H9 (cell line): ENCODE measurements around the gene RASGRF2. TPM values are rescaled to one million over a fixed set of nuclear protein-coding genes. Genes with fewer than 3 reads are reported as not detected.

Source experiments
- DNase-seq: peaks from one replicate; pipeline ENCODE4 v3.0.0-alpha.2; 2017
- H2AFZ ChIP-seq: one replicate; pipeline ENCODE4 v1.6.1; 2013; ENCODE audit warnings: mild to moderate bottlenecking, low read length, control low read depth, moderate library complexity
- H2AK5ac ChIP-seq: 2 replicates; pipeline ENCODE4 v1.6.1; 2013; ENCODE audit warnings: low read length, control low read depth, mixed read lengths; ENCODE audit not compliant: insufficient read length
- H2BK120ac ChIP-seq: one replicate; pipeline ENCODE4 v1.6.1; 2013; ENCODE audit warnings: low read depth, mild to moderate bottlenecking, low read length, control low read depth, inconsistent platforms; ENCODE audit not compliant: poor library complexity, severe bottlenecking
- H2BK12ac ChIP-seq: 2 replicates; pipeline ENCODE4 v1.6.1; 2013; ENCODE audit warnings: low read length, control low read depth, mixed read lengths, low read depth; ENCODE audit not compliant: insufficient read length
- H2BK15ac ChIP-seq: 2 replicates; pipeline ENCODE4 v1.6.1; 2013; ENCODE audit warnings: low read depth, low read length, control low read depth
- H2BK20ac ChIP-seq: one replicate; pipeline ENCODE4 v1.6.1; 2013; ENCODE audit warnings: low read depth, mild to moderate bottlenecking, low read length, control low read depth, inconsistent platforms; ENCODE audit not compliant: poor library complexity, severe bottlenecking
- H2BK5ac ChIP-seq: 2 replicates; pipeline ENCODE4 v1.6.1; 2013; ENCODE audit warnings: low read length, control low read depth, mixed read lengths; ENCODE audit not compliant: insufficient read length
- H3K14ac ChIP-seq: 2 replicates; pipeline ENCODE4 v1.6.1; 2013; ENCODE audit warnings: low read length, control low read depth; ENCODE audit not compliant: insufficient read depth
- H3K18ac ChIP-seq: 2 replicates; pipeline ENCODE4 v1.6.1; 2013; ENCODE audit warnings: low read depth, mild to moderate bottlenecking, mixed read lengths, low read length, control low read depth; ENCODE audit not compliant: insufficient read length
- H3K23ac ChIP-seq: 2 replicates; pipeline ENCODE4 v1.6.1; 2013; ENCODE audit warnings: low read length, control low read depth, mixed read lengths, low read depth; ENCODE audit not compliant: insufficient read length
- H3K23me2 ChIP-seq: 2 replicates; pipeline ENCODE4 v1.6.1; 2013; ENCODE audit warnings: low read depth, mild to moderate bottlenecking, mixed read lengths, low read length, control low read depth; ENCODE audit not compliant: insufficient read length, poor library complexity, severe bottlenecking
- H3K27ac ChIP-seq: 2 replicates; pipeline ENCODE4 v1.5.1; 2013; ENCODE audit warnings: low read length, control low read depth, mixed read lengths, low read depth; ENCODE audit not compliant: insufficient read length
- H3K27me3 ChIP-seq: 2 replicates; pipeline ENCODE4 v1.6.1; 2013; ENCODE audit warnings: low read length, control low read depth, inconsistent platforms; ENCODE audit not compliant: insufficient read depth
- H3K4ac ChIP-seq: 2 replicates; pipeline ENCODE4 v1.6.1; 2013; ENCODE audit warnings: low read depth, mild to moderate bottlenecking, control low read depth, inconsistent platforms, low read length, moderate library complexity
- H3K4me1 ChIP-seq: 2 replicates; pipeline ENCODE4 v1.6.1; 2013; ENCODE audit warnings: low read length, control low read depth, inconsistent platforms; ENCODE audit not compliant: insufficient read depth
- H3K4me2 ChIP-seq: 2 replicates; pipeline ENCODE4 v1.6.1; 2013; ENCODE audit warnings: low read length, control low read depth, mixed read lengths; ENCODE audit not compliant: insufficient read length, insufficient read depth
- H3K56ac ChIP-seq: 2 replicates; pipeline ENCODE4 v1.6.1; 2013; ENCODE audit warnings: low read depth, mild to moderate bottlenecking, mixed read lengths, low read length, control low read depth; ENCODE audit not compliant: insufficient read length
- H3K79me1 ChIP-seq: 2 replicates; pipeline ENCODE4 v1.6.1; 2013; ENCODE audit warnings: low read depth, mild to moderate bottlenecking, moderate library complexity, low read length, control low read depth, inconsistent platforms; ENCODE audit not compliant: insufficient read depth, poor library complexity, severe bottlenecking
- H3K79me2 ChIP-seq: 2 replicates; pipeline ENCODE4 v1.6.1; 2013; ENCODE audit warnings: low read length, control low read depth, inconsistent platforms; ENCODE audit not compliant: insufficient read depth
- H3K9ac ChIP-seq: 2 replicates; pipeline ENCODE4 v1.6.1; 2013; ENCODE audit warnings: low read length, control low read depth, mixed read lengths; ENCODE audit not compliant: insufficient read length; ENCODE audit errors: extremely low read depth
- H3K9me3 ChIP-seq: one replicate; pipeline ENCODE4 v1.6.1; 2013; ENCODE audit warnings: low read depth, low read length, inconsistent platforms; ENCODE audit not compliant: control insufficient read depth
- H3T11ph ChIP-seq: one replicate; pipeline ENCODE4 v1.6.1; 2013; ENCODE audit warnings: mild to moderate bottlenecking, low read length, control low read depth, inconsistent platforms
- H4K20me1 ChIP-seq: one replicate; pipeline ENCODE4 v1.6.1; 2013; ENCODE audit not compliant: control insufficient read depth, insufficient read length, insufficient read depth
- H4K5ac ChIP-seq: 2 replicates; pipeline ENCODE4 v1.6.1; 2013; ENCODE audit warnings: low read depth, mild to moderate bottlenecking, mixed read lengths, low read length, control low read depth; ENCODE audit not compliant: insufficient read length
- H4K8ac ChIP-seq: replicated peaks from 2 replicates; pipeline ENCODE4 v1.6.1; 2013; ENCODE audit warnings: low read length, control low read depth, mixed read lengths, low read depth; ENCODE audit not compliant: insufficient read length
- H4K91ac ChIP-seq: 2 replicates; pipeline ENCODE4 v1.6.1; 2013; ENCODE audit warnings: low read depth, mild to moderate bottlenecking, moderate library complexity, mixed read lengths, low read length, control low read depth; ENCODE audit not compliant: insufficient read length
- H3K27ac Mint-ChIP-seq, 3 experiments: 2 replicates in 2 of 3; 3 replicates in 1 of 3; pipeline ENCODE4 v1.8.0; 2020 to 2021; ENCODE audit warnings: mixed read lengths in 3 of 3, mild to moderate bottlenecking in 1 of 3, moderate library complexity in 1 of 3
- H3K27me3 Mint-ChIP-seq: 2 replicates; pipeline ENCODE4 v1.8.0; 2021; ENCODE audit warnings: low read depth, mild to moderate bottlenecking, moderate library complexity, mixed read lengths
- H3K36me3 Mint-ChIP-seq, 3 experiments: 2 replicates in 2 of 3; 3 replicates in 1 of 3; pipeline ENCODE4 v1.8.0; 2020 to 2021; ENCODE audit warnings: low read depth in 3 of 3, mixed read lengths in 3 of 3; ENCODE audit not compliant: insufficient read depth in 1 of 3
- H3K4me1 Mint-ChIP-seq, 2 experiments: 2 replicates each; pipeline ENCODE4 v1.8.0; 2020; ENCODE audit warnings: mixed read lengths in 2 of 2
- H3K4me3 Mint-ChIP-seq, 2 experiments: 2 replicates in 1 of 2; 3 replicates in 1 of 2; pipeline ENCODE4 v1.8.0; 2020 to 2021; ENCODE audit warnings: mild to moderate bottlenecking in 2 of 2, mixed read lengths in 2 of 2, moderate library complexity in 1 of 2
- H3K9me3 Mint-ChIP-seq, 2 experiments: 2 replicates in 1 of 2; 3 replicates in 1 of 2; pipeline ENCODE4 v1.8.0; 2020; ENCODE audit warnings: mild to moderate bottlenecking in 2 of 2, mixed read lengths in 2 of 2, moderate library complexity in 1 of 2
- CTCF ChIP-seq: fragments of 200-600 bp; sonication (generic); conservative IDR thresholded peaks from 3 replicates; pipeline ENCODE4 v1.8.0; 2021; ENCODE audit warnings: antibody characterized with exemption, mild to moderate bottlenecking
- WGBS: extraction: QIAGEN DNeasy Blood & Tissue Kit; methylation state at CpG from one replicate; pipeline ENCODE4 v1.1.7; 2013; ENCODE audit warnings: missing lambda C conversion rate, low lambda C conversion rate, mixed read lengths; ENCODE audit not compliant: insufficient read length; ENCODE audit errors: extremely low coverage; 5-methylcytosine and 5-hydroxymethylcytosine counted together
- total RNA-seq: library from RNA; stranded (reverse); gene quantifications from 2 replicates; pipeline ENCODE4 v1.2.1, GENCODE V29; 2021

The RASGRF2 gene
- total RNA-seq, 1 experiment from 2014 or later = 13.5 TPM

GRCh38 chr5:80986382-80986781, 26.2 kb downstream of the RASGRF2 start:
- no peak for TF ChIP-seq CTCF
- Histone ChIP-seq H3K27me3 (no peaks in the 10 kb centered on the region), H2BK120ac (no peak overlapping the region), H2AFZ (no peak overlapping the region), H3K18ac (no peak overlapping the region), H3K9me3 (no peaks in the 10 kb centered on the region), H3K56ac (no peak overlapping the region), H3K4me2 (no peak overlapping the region), H4K91ac (peak overlapping the region; percentile 6), H3K79me2 (peaks cover 2% of the 10 kb centered on the region; the same call in 1 of the 2 replicates), H3K23me2 (no peaks in the 10 kb centered on the region), H3K9ac (no peak overlapping the region), H3T11ph (no peak overlapping the region), H3K4me1 (peaks cover 16% of the 10 kb centered on the region; the same call in 1 of the 2 replicates), H3K4ac (no peak overlapping the region), H4K8ac (no peak overlapping the region), H3K27ac (no peak overlapping the region), H3K14ac (no peak overlapping the region), H3K23ac (no peak overlapping the region), H2BK5ac (no peak overlapping the region), H2BK12ac (no peak overlapping the region), H3K79me1 (peaks cover 6% of the 10 kb centered on the region), H2BK15ac (no peak overlapping the region), H2AK5ac (no peak overlapping the region), H2BK20ac (no peak overlapping the region), H4K20me1 (no peaks in the 10 kb centered on the region), H4K5ac (no peak overlapping the region)
- peak overlapping the region in 1 of 3 experiments; percentile 9; a peak in 1 of 7 replicates for H3K27ac Mint-ChIP-seq
- H3K9me3 Mint-ChIP-seq = no peaks in the 10 kb centered on the region; a peak in 1 of 5 replicates
- WGBS = no CpG with 5 or more reads among the region's 3 CpGs
- no peaks in the 10 kb centered on the region for H3K36me3 Mint-ChIP-seq
- no peak for DNase-seq
- no peak overlapping the region for H3K4me3 Mint-ChIP-seq
- peaks cover 30 to 51% of the 10 kb centered on the region in 2 experiments for H3K4me1 Mint-ChIP-seq
- H3K27me3 Mint-ChIP-seq = no peaks in the 10 kb centered on the region
